Measurements from ENCODE around the gene IFNAR1.

- no peak for TF ChIP-seq CTCF (conservative IDR thresholded peaks at IDR 0.05; ENCODE audit: low read depth in 2 of 2)
- TF ChIP-seq EZH2phosphoT487 (IDR thresholded peaks at IDR 0.05; ENCODE audit: unreplicated experiment): no peak
- TF ChIP-seq EZH2 (IDR thresholded peaks at IDR 0.05; ENCODE audit: low read depth, unreplicated experiment): no peak
- TF ChIP-seq CREB1 (CRISPR knock-in tag; IDR thresholded peaks at IDR 0.05; ENCODE audit: low read depth): no peak
- no peak for TF ChIP-seq POLR2AphosphoS5 (IDR thresholded peaks at IDR 0.05; ENCODE audit: low read depth)
- no peak for TF ChIP-seq ZNF114 (CRISPR knock-in tag; IDR thresholded peaks at IDR 0.05)
- TF ChIP-seq STAT1 (IDR thresholded peaks at IDR 0.05; ENCODE audit: unreplicated experiment): no peak
- no peak for TF ChIP-seq REST (IDR thresholded peaks at IDR 0.05; ENCODE audit: unreplicated experiment)
- no peak for TF ChIP-seq ZNF331 (CRISPR knock-in tag; IDR thresholded peaks at IDR 0.05; ENCODE audit: low read depth)
- TF ChIP-seq JUNB (IDR thresholded peaks at IDR 0.05; ENCODE audit: unreplicated experiment): no peak
- TF ChIP-seq ETS1 (IDR thresholded peaks at IDR 0.05): no peak
- TF ChIP-seq ZNF462 (CRISPR knock-in tag; IDR thresholded peaks at IDR 0.05): no peak
These were observed 73.6 kb downstream of the IFNAR1 start for GRCh38 chr21:33398361-33398760.
